ENCODE data around the gene KIAA1671. TPM values are rescaled to one million over a fixed set of nuclear protein-coding genes. Genes with fewer than 3 reads are reported as not detected.
"Not testable (repeated sequence)": the region's sequence is repeated elsewhere in the genome, so short reads cannot be mapped to it uniquely, and the experiment has no call there.

Gene KIAA1671
- total RNA-seq, 2 experiments from 2014 or later = 35.0 to 35.5 TPM

- CTCF ChIA-PET = no interaction called here
- H3K4me3 Mint-ChIP-seq = no peak overlapping the region
- H3K36me3 Mint-ChIP-seq (ENCODE audit: low read depth) = no peaks in the 10 kb centered on the region
- DNase-seq = no peak
- POLR2A ChIA-PET = interaction anchor here (1.5 kb wide), 1 partner anchor 13 kb away, joined by 3 read pairs; no protein-coding TSS in a partner anchor
- peaks cover 14% of the 10 kb centered on the region for H3K27me3 Mint-ChIP-seq
- no peaks in the 10 kb centered on the region for H3K4me1 Mint-ChIP-seq
- no peaks in the 10 kb centered on the region for H3K9me3 Mint-ChIP-seq
- no peak overlapping the region for H3K27ac Mint-ChIP-seq
Observed at GRCh38 chr22:25219948-25220442, 267.5 kb downstream of the KIAA1671 start.

- no peak for DNase-seq
- ChIA-PET POLR2A (no interaction called here), CTCF (no interaction called here)
- H3K4me3 Mint-ChIP-seq = no peak overlapping the region
- no peaks in the 10 kb centered on the region for H3K4me1 Mint-ChIP-seq
- no peaks in the 10 kb centered on the region for H3K36me3 Mint-ChIP-seq (ENCODE audit: low read depth)
- H3K27ac Mint-ChIP-seq = no peak overlapping the region
- H3K9me3 Mint-ChIP-seq = no peaks in the 10 kb centered on the region
- H3K27me3 Mint-ChIP-seq = peaks cover 14% of the 10 kb centered on the region
Observed at GRCh38 chr22:25221790-25222189, 269.3 kb downstream of the KIAA1671 start.

- POLR2A ChIA-PET = no interaction called here
- Mint-ChIP-seq H3K9me3 (no peaks in the 10 kb centered on the region), H3K27me3 (peaks cover 14% of the 10 kb centered on the region), H3K27ac (no peak overlapping the region), H3K4me3 (no peak overlapping the region), H3K4me1 (no peaks in the 10 kb centered on the region), H3K36me3 (ENCODE audit: low read depth) (no peaks in the 10 kb centered on the region)
- no peak for DNase-seq
- CTCF ChIA-PET = no interaction called here
Observed at GRCh38 chr22:25223269-25223850, 270.8 kb downstream of the KIAA1671 start.

- no peak overlapping the region for H3K4me3 Mint-ChIP-seq
- no peak for DNase-seq
- H3K9me3 Mint-ChIP-seq = no peaks in the 10 kb centered on the region
- no peaks in the 10 kb centered on the region for H3K4me1 Mint-ChIP-seq
- H3K36me3 Mint-ChIP-seq (ENCODE audit: low read depth) = no peaks in the 10 kb centered on the region
- peaks cover 22% of the 10 kb centered on the region for H3K27me3 Mint-ChIP-seq
- ChIA-PET CTCF (no interaction called here), POLR2A (no interaction called here)
- no peak overlapping the region for H3K27ac Mint-ChIP-seq
Observed at GRCh38 chr22:25228822-25229221, 276.3 kb downstream of the KIAA1671 start.

GRCh38 chr22:25230760-25231159 lies 278.2 kb downstream of the KIAA1671 start:
- H3K4me3 Mint-ChIP-seq; H3K9me3 Mint-ChIP-seq; H3K36me3 Mint-ChIP-seq (ENCODE audit: low read depth); DNase-seq; H3K4me1 Mint-ChIP-seq; H3K27ac Mint-ChIP-seq; CTCF ChIA-PET; POLR2A ChIA-PET: not testable (repeated sequence)
- peaks cover 28% of the 10 kb centered on the region for H3K27me3 Mint-ChIP-seq

- POLR2A ChIA-PET = no interaction called here
- H3K4me1 Mint-ChIP-seq = peaks cover 6% of the 10 kb centered on the region
- peaks cover 35% of the 10 kb centered on the region for H3K27me3 Mint-ChIP-seq
- DNase-seq = no peak
- H3K9me3 Mint-ChIP-seq = no peaks in the 10 kb centered on the region
- CTCF ChIA-PET = no interaction called here
- H3K4me3 Mint-ChIP-seq = no peak overlapping the region
- H3K36me3 Mint-ChIP-seq (ENCODE audit: low read depth) = no peaks in the 10 kb centered on the region
- H3K27ac Mint-ChIP-seq = no peak overlapping the region
Observed at GRCh38 chr22:25232301-25232700, 279.8 kb downstream of the KIAA1671 start.

DNA sequence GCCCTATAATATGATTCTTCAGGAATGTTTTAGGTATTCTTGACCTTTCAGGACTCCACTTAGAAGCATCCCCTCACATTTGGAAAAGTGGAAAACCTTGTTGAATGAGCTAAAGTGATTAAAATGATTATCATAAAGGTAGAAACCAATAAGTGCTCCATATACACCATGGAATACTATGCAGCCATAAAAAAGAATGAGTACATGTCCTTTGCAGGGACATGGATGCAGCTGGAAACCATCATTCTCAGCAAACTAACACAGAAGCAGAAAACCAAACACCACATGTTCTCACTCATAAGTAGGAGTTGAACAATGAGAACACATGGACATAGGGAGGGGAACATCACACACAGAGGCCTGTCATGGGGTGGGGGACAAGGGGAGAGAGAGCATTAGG lies 281.2 kb downstream of the KIAA1671 start:
- CTCF ChIA-PET; H3K4me3 Mint-ChIP-seq; H3K27ac Mint-ChIP-seq; H3K9me3 Mint-ChIP-seq; DNase-seq; H3K36me3 Mint-ChIP-seq (ENCODE audit: low read depth); POLR2A ChIA-PET; H3K4me1 Mint-ChIP-seq: not testable (repeated sequence)
- peaks cover 38% of the 10 kb centered on the region for H3K27me3 Mint-ChIP-seq

GRCh38 chr22:25235547-25236290 lies 283.2 kb downstream of the KIAA1671 start:
- Mint-ChIP-seq H3K4me1 (peaks cover 6% of the 10 kb centered on the region), H3K27me3 (peaks cover 39% of the 10 kb centered on the region), H3K9me3 (no peaks in the 10 kb centered on the region), H3K27ac (no peak overlapping the region), H3K4me3 (no peak overlapping the region), H3K36me3 (ENCODE audit: low read depth) (no peaks in the 10 kb centered on the region)
- ChIA-PET CTCF (interaction anchor here (0.8 to 2.0 kb wide), 3 partner anchors 10 to 98 kb away, joined by 3 to 4 read pairs (median 3); no protein-coding TSS in a partner anchor), POLR2A (no interaction called here)
- peak; percentile 78 for DNase-seq

GRCh38 chr22:25236417-25236816 lies 283.9 kb downstream of the KIAA1671 start:
- Mint-ChIP-seq H3K4me1 (peaks cover 6% of the 10 kb centered on the region), H3K4me3 (no peak overlapping the region), H3K9me3 (no peaks in the 10 kb centered on the region), H3K27me3 (peaks cover 43% of the 10 kb centered on the region), H3K27ac (no peak overlapping the region), H3K36me3 (ENCODE audit: low read depth) (no peaks in the 10 kb centered on the region)
- ChIA-PET CTCF (interaction anchor here (0.8 to 2.0 kb wide), 2 partner anchors 10 to 97 kb away, joined by 3 to 4 read pairs; no protein-coding TSS in a partner anchor), POLR2A (no interaction called here)
- no peak for DNase-seq

- DNase-seq = no peak
- Mint-ChIP-seq H3K4me1 (peaks cover 6% of the 10 kb centered on the region), H3K4me3 (no peak overlapping the region), H3K27me3 (peaks cover 38% of the 10 kb centered on the region), H3K27ac (no peak overlapping the region), H3K9me3 (no peaks in the 10 kb centered on the region), H3K36me3 (ENCODE audit: low read depth) (no peaks in the 10 kb centered on the region)
- CTCF ChIA-PET = no interaction called here
- POLR2A ChIA-PET = no interaction called here
Observed at GRCh38 chr22:25237503-25237902, 285.0 kb downstream of the KIAA1671 start.

- H3K27ac Mint-ChIP-seq; POLR2A ChIA-PET; H3K4me1 Mint-ChIP-seq; H3K36me3 Mint-ChIP-seq (ENCODE audit: low read depth); H3K9me3 Mint-ChIP-seq; DNase-seq; H3K4me3 Mint-ChIP-seq; CTCF ChIA-PET: not testable (repeated sequence)
- H3K27me3 Mint-ChIP-seq = peaks cover 37% of the 10 kb centered on the region
Observed at GRCh38 chr22:25238058-25238457, 285.5 kb downstream of the KIAA1671 start.
